ENCODE data around the gene ACTG2. TPM values are rescaled to one million over a fixed set of nuclear protein-coding genes. Genes with fewer than 3 reads are reported as not detected.

The ACTG2 gene
- total and polyA plus RNA-seq, 10 of the 15 experiments (the other 5 are each of a cell fraction or from before 2014, with no cell fraction given) = 0.06 to 0.97 (median 0.12) TPM; not detected in 7

GRCh38 chr2:73938718-73939352, 46.0 kb downstream of the ACTG2 start:
- Histone ChIP-seq H3K4me3 (no peak overlapping the region), H4K20me1 (ENCODE audit: control insufficient read depth, insufficient read depth) (no peaks in the 10 kb centered on the region), H3K9ac (ENCODE audit: control insufficient read depth, insufficient read depth, low read length) (no peak overlapping the region), H3K27ac (ENCODE audit: control insufficient read depth, insufficient read depth) (0 out of 2 replicates have a peak overlapping the region, but pooled peaks have one; percentile 1), H3K9me3 (replicated peaks; ENCODE audit: control insufficient read depth, insufficient read depth, low read length) (no peaks in the 10 kb centered on the region), H3K36me3 (ENCODE audit: control insufficient read depth in 2 of 2, insufficient read depth in 2 of 2, low read length in 1 of 2) (peaks cover 0 to 14% of the 10 kb centered on the region in 2 experiments; a peak in 3 of 4 replicates), H3K4me2 (ENCODE audit: control insufficient read depth, insufficient read depth) (no peak overlapping the region; the same call in 1 of the 2 replicates), H3K79me2 (ENCODE audit: control insufficient read depth, insufficient read depth, low read length) (peaks cover 67% of the 10 kb centered on the region), H2AFZ (ENCODE audit: control insufficient read depth, low read depth, low read length) (no peak overlapping the region), H3K27me3 (replicated peaks in 1 of 2; ENCODE audit: control insufficient read depth in 2 of 2, insufficient read depth in 2 of 2, low read length in 1 of 2) (no peaks in the 10 kb centered on the region), H3K4me1 (ENCODE audit: control insufficient read depth, insufficient read depth, low read length) (peaks cover 8% of the 10 kb centered on the region; the same call in 1 of the 2 replicates)
- no TSS peak for BruUV-seq (replicated peaks)
- ChIA-PET SMC1A (ENCODE audit: uncharacterized antibody, unreplicated experiment) (interaction anchor here (0.6 to 3.2 kb wide), 10 partner anchors 9 to 885 kb away, joined by 3 to 13 read pairs (median 3); no protein-coding TSS in a partner anchor), POLR2A (interaction anchor here (0.5 to 2.1 kb wide), 6 partner anchors 9 to 40 kb away, joined by 3 to 5 read pairs (median 4); no protein-coding TSS in a partner anchor), CTCF (interaction anchor here (1.0 to 2.6 kb wide), 7 partner anchors 27 to 115 kb away, joined by 3 to 10 read pairs (median 3); partner anchors contain the start of gene STAMBP), RAD21 (ENCODE audit: unreplicated experiment) (interaction anchor here (1.0 to 2.3 kb wide), 3 partner anchors 12 to 49 kb away, joined by 3 to 6 read pairs (median 5); no protein-coding TSS in a partner anchor)
- ATAC-seq = peak; percentile 33; the same call in 1 of the 3 replicates
- intact Hi-C loops (cut with micrococcal nuclease; ENCODE audit: unreplicated experiment) (no loop called here), in situ Hi-C loops (cut with MboI) (no loop called here)
- no peak for FAIRE-seq
- DNase-seq (ENCODE audit: low read depth, low spot score) = no peak
- WGBS (ENCODE audit: insufficient coverage, insufficient replicate concordance, low lambda C conversion rate, missing lambda C conversion rate) = 40% methylated on average over 5 of the region's 5 CpGs
- TF ChIP-seq ESRRA (IDR thresholded peaks at IDR 0.05; ENCODE audit: low read length) (no peak), ZNF217 (IDR thresholded peaks at IDR 0.05) (no peak), RB1 (IDR thresholded peaks at IDR 0.05; ENCODE audit: borderline replicate concordance) (no peak), RUNX3 (IDR thresholded peaks at IDR 0.05; ENCODE audit: low read length) (peak; percentile 86), MTA2 (IDR thresholded peaks at IDR 0.05; ENCODE audit: low read depth) (no peak), PAX5 (IDR thresholded peaks at IDR 0.05; ENCODE audit: borderline replicate concordance, low read depth, low read length) (no peak), YBX1 (IDR thresholded peaks at IDR 0.05) (no peak), NFYB (IDR thresholded peaks at IDR 0.05; ENCODE audit: insufficient read depth, low read depth, low read length) (no peak), SUPT20H (IDR thresholded peaks at IDR 0.05; ENCODE audit: borderline replicate concordance, control insufficient read depth, low read depth, low read length) (no peak), CHD2 (IDR thresholded peaks at IDR 0.05; ENCODE audit: borderline replicate concordance, low read depth, low read length) (no peak), HDAC2 (IDR thresholded peaks at IDR 0.05) (no peak), EP300 (IDR thresholded peaks at IDR 0.05; ENCODE audit: borderline replicate concordance in 1 of 2, control insufficient read depth in 1 of 2, low read depth in 2 of 2, low read length in 2 of 2) (no peak), EED (IDR thresholded peaks at IDR 0.05; ENCODE audit: low read depth) (no peak), ZBTB11 (CRISPR knock-in tag; IDR thresholded peaks at IDR 0.05) (no peak), BHLHE40 (IDR thresholded peaks at IDR 0.05; ENCODE audit: borderline replicate concordance in 1 of 2, low read depth in 2 of 2, low read length in 1 of 2) (no peak), BRCA1 (IDR thresholded peaks at IDR 0.05; ENCODE audit: low read depth, low read length) (no peak), ZSCAN29 (IDR thresholded peaks at IDR 0.05) (no peak), TCF12 (IDR thresholded peaks at IDR 0.05; ENCODE audit: low read depth, low read length) (no peak), NFIC (IDR thresholded peaks at IDR 0.05; ENCODE audit: low read depth, low read length) (peak; percentile 20; the same call in 1 of the 2 replicates), JUNB (IDR thresholded peaks at IDR 0.05) (0 out of 2 replicates have a peak, but pooled peaks have one; percentile 4)
- TF ChIP-seq, protein P1, sequence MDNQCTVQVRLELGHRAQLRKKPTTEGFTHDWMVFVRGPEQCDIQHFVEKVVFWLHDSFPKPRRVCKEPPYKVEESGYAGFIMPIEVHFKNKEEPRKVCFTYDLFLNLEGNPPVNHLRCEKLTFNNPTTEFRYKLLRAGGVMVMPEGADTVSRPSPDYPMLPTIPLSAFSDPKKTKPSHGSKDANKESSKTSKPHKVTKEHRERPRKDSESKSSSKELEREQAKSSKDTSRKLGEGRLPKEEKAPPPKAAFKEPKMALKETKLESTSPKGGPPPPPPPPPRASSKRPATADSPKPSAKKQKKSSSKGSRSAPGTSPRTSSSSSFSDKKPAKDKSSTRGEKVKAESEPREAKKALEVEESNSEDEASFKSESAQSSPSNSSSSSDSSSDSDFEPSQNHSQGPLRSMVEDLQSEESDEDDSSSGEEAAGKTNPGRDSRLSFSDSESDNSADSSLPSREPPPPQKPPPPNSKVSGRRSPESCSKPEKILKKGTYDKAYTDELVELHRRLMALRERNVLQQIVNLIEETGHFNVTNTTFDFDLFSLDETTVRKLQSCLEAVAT (IDR thresholded peaks at IDR 0.05) = no peak
